A172 (cell line): ENCODE results near the gene HLA-DMA. TPM values are rescaled to one million over a fixed set of nuclear protein-coding genes. Genes with fewer than 3 reads are reported as not detected.
"Not testable (repeated sequence)": the region's sequence is repeated elsewhere in the genome, so short reads cannot be mapped to it uniquely, and the experiment has no call there.

Source experiments
- DNase-seq: peaks from one replicate; pipeline ENCODE4 v3.0.0-alpha.2; 2015; ENCODE audit warnings: low spot score
- total RNA-seq: library from RNA; depleted of rRNA; stranded (reverse); fragments of >200 nt; shearing (Covaris generic); gene quantifications from 2 replicates; pipeline ENCODE4 v1.2.3, GENCODE V29; 2014

The HLA-DMA gene
- total RNA-seq, 1 experiment from 2014 or later = 0.78 TPM

DNA sequence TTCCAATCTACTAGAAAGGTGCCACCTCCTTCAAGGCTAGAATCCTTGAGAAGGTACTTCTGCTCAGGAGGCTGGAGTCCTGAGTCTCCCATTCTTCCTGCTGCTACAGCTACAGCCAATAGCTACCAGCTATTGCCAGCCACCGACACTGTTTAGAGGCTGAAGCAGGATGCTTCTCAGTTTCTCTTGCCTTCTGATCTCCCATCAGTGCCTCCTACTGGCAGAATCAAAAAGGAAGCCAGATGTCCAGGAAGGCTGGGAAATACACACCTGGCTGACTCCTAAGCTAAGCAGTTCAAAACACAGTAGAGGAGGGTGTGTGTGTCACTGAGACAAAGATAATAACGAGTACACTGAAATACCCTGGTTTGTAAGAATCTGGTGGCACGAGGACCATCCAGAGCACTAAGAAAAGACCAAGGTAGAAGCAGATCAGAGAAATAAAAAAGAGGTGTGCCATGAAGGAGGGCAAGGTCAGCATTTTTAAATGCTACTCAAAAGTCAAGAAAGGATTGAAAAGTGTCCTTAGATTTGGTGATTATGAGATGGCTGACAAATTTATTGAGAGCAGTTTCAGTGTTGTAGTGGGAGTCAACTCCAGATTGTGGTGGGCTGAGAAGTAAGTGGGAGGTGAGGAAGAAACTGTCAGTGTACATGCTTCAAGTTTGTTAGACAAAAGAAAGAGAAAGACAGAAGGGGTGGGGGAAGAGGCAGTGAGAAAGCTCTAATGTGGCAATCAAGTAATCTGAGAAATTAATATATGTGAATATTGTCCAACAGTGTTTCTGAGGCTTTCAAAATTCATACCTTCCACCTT is 2.3 kb upstream of the HLA-DMA start:
- no peak for DNase-seq

DNA sequence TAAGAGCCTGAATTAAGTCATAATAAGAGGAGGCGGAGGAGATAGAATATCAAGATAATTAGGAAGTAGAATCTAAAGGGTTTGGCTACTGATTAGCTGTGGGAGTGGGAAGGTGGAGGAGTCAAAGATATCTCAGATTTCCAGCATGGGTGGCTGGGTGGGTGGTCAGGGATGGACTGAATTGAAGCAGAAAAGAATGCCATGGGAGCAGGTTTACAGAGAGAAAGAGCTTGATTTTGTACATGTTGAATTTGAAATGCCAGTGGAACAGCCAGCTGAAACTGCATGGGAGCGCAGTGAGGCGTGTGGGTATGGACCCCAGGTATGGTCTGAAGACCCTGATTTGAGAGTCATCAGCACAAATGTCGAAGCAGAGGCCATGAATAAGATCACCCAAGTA is 1.4 kb upstream of the HLA-DMA start:
- no peak for DNase-seq

DNA sequence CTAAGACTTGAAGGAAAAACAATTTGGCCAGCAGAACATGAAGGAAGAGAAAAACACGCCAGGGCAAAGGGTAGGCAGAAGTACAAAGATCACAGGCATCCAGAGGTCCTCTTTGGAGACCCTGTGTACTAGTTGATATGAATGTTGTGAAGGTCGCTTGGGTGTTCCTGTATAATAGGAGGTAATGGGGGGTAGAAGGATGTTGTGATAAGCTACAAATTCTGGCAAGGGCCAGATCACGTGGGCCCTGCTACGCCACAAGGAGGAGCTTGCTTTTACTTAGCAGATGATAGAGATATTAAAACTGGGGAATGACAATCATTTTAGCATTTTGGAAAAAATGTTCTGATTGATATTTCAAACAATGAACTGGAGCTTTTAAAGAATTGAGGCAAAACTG is 878 bp upstream of the HLA-DMA start:
- no peak for DNase-seq

DNA sequence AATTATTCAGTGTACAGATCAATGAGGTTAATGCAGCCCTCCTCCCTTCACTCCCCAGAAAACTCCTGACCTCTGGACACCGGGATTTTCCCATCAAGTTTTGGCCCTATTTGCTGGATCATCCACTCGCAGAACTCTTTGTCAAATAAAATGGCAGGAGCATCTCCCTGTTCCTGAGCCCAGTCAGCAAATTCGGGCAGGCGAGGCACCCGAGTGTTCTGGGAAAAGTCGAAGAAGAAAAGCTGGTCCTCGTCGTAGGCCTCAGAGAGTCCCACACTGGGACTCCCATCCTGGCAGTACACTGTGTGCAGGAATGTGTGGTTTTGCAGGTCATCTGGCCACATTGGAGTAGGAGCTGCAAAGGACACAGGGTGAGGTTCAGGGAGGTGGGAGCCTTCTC is 2.4 kb downstream of the HLA-DMA start:
- no peak for DNase-seq

DNA sequence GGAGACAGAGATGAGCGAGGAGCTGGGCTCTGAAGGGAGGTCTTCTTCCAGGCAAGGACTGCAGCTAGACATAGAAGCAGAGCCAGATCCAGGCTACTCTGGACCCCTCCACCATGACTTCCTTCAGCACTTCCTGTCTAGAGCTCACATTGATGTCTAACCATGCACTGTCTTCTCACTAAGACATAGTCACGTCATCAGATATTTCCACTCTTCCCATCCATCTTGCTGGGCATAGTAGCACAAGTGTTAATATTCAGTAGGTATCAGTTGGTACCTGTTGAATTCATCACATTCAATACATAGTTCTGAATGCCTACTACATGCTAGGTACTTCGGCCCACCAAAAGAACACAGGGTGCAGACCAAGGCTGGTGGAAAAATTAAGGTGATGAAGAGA is 2.9 kb downstream of the HLA-DMA start:
- no peak for DNase-seq

DNA sequence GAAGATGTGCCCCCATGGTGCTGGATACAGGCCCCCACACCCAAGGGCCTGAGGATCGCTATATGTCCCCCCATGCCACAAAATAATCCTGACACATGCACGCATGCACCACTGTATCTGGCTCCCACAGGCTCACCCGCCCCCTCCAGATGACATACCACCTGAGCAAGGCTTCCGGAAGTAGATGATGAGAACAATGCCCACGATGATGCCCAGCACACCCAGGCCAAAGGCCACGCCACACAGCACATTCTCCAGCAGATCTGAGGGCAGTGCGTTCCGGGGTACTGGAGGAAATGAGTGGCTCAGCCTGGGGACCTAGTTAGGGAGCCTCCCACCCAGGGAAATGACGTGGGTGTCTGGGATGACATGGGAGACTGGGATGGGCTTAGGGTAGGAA is 3.8 kb downstream of the HLA-DMA start:
- no peak for DNase-seq

DNA sequence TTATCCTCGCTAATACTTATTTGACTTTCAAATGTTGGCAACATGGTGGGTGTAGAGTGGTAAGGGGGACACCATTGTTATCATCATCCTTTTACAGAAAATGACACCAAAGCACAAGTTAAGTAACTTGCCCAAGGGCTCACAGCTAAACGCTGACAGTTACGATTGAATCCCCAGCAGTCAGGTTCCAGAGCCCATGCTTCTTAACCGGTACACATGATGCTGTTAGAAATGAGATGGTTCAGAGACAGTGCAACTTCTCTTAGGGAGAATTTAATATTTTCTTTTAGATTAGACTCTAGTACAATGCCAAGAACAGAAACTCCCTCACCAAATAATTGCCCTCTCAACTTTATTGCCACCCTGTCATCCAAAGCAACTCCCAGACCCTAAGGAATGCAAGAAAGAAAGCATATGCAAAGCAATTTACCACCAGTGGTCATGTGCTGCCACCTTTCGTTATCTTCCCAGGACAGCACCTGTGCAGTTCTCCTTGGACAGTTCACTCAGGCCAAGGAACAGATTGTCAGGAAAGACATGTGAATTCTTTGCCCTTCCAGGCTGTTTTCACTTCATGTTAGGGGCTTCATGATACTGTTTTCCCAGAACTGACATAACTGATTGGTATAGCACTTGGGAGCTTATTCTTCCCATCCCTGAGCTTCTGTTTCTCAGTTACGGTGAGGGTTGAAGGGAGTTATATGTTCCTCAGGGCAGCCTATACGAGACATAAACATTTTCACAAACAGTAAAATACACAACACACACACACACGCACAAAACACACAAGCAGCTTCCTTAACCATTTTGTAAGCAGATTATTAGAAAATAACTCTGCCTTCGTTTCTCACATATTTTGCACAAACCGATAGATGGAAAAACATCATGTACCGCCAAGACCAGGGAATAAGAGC is 5.1 kb downstream of the HLA-DMA start:
- peak; percentile 33 for DNase-seq

DNA sequence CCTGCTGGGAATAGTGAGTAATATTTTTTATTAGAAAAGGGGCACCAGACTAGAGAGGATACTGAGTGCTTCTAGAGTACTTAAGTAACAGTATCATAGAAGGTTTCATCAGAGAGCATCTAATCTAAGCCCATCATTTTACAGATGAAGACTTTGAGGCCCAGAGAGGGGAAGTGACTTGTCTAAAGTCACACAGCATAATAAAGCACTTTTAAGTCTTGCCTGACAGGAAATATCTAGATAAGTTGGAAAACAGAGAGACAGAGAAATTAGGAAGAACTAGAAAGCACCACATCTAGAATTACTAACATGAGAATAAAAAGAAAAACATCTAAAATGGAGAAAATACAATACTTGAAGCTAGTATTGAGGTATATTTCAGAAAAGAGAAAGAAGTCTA is 6.0 kb downstream of the HLA-DMA start:
- no peak for DNase-seq

DNA sequence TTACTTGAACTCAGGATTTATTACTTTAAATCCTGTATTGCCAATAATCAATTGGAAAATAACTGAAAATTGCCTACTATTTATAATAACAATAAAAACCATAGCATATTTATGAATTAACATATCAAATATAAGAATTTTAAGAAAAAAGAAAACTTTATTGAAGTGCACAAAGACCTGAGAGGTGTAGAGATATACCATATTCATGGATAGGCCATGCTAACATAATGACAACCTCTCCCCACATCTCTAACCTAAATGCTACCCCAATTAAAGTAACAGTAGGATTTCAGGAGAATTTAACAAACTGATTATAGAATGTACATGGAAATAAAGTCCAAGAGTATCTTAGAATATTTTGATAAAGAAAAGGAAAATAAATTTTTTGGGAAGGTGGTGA is 6.9 kb downstream of the HLA-DMA start:
- no peak for DNase-seq

DNA sequence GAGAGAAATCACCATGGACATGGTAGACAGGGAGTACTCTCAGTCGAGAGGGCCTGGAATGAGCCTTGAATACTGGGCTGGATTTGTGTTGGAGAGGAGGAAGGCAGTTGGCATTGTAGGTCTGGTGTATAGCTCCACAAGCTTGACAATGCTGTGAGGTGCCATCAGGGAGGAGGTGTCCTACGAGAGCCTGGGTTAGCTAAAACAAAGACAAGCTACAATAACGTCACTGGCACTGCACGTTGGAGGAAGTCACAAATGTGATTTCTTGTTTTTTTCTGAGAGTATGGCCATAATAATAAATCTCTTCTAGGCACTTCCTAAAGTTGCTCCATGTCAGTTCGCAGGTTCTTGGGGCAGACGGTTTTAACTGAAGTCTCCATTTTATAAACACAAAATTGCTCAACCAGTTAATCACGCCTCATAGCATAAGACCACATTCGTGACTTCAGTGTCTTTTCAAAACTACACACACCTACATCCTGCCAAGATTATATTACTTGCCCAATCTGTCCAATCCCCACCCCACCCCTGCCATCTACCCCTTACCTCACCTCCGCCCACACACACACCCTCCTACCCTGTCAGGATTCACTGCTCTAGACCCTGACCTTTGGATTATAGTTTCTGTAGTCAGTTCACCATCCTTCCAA is 7.7 kb downstream of the HLA-DMA start:
- no peak for DNase-seq

DNA sequence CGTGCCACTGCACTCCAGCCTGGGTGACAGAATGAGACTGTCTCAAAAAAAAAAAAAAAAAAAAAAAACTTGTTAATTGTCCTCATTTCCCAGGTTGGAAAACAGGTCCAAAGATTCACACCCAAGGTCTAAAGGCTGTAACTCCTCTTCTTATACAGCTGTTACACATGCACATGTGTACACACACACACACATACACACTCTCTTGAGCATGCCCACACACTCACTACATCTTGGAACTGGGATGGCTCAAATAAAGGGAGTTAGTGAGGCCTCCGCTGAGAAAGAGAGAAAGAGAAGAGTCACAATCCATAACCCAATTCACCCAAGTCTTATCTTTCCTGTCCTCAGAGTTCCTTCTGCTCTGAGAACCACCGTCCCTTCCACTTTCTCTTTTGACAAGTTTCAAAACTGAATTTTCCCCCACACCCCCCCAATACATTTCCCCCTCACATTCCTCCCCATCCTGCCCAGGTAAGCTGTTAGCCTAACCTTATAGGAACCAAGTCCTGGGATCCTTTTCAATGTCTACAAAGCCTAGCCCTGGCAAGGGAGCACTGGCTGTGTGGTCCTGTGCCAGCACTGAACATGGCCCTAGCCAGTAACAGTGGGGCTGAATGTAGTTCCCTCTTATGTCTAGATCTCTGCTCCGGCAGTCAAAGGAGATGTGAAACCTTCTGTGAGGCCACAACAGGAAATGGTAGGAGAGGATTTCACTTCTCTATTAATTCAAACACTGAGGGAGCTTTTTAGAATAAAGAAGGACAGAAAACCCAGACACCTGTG is 8.8 kb downstream of the HLA-DMA start:
- DNase-seq = no peak

DNA sequence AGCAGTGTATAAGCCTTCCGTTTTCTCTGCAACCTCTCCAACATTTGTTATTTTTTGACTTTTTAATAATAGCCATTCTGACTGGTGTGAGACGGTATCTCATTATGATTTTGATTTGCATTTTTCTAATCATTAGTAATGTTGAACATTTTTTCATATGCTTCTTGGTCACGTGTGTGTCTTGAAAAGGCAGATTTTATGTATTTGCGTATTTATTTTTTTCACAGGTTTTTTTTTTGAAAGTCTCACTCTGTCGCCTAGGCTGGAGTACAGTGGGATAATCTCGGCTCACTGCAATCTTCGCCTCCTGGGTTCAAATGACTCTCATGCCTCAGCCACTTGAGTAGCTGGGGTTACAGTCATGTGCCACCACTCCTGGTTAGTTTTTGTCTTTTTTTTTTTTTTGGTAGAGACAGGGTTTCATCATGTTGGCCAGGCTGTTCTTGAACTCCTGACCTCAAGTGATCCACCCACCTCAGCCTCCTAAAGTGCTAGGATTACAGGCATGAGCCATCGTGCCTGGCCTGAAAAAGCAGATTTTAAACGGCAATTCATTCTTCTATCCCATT is 10.3 kb downstream of the HLA-DMA start:
- DNase-seq = not testable (repeated sequence)

DNA sequence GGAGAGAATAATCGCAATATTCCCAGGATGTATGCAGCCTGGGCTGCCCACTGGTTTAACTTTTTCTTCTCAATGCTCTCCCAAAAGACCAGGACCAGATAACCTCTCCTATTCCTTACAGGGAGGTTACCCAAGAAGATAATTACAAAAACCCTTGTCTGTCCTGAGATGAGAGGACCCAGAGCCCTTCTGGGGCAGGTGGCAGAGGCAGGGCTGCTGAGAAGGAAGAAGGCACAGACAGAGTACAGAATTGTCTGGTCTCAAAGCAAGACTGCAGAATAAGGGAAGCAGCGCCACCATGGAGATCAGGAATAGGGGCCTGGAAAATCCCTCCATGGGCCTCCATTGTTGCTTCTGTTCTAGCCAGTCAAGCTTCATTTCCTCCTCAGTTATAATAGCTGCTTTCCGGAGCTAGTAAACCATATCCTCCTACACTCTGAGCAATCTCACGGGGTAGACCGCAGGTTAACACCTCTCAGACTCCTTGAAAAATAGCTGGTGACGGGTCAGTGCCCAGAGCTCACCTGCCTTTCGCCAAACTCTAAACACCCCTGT is 11.6 kb downstream of the HLA-DMA start:
- DNase-seq = no peak

DNA sequence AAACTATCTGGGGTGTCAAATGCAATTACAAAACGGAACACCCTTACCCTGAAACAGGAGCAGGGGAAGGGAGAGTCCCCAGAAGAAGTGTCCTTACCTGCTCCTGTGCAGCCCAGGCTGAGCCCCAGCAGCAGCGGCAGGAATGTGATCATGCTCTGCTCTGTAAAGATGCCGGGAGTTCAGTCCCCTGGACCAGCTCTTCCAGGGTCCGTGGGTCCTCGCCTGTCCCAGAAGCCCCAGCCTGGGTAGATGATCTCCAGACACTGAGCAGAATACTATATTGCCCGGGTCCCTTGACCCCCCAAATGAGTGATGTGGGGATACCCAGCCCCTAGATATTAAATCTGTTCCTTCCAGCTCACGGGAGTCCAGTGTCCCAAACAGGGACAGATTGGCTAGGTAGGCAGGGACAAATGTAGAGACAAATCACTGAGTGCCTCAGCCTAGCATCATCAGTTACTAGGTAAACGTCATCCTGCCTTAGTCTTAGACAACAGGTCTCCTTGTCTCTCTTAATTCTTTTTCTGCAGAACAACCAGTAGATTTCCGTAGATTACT is 12.2 kb downstream of the HLA-DMA start, which contains the start of gene HLA-DMB:
TSS of gene HLA-DMB (minus strand) at position 373 of the 558 bp plus-strand sequence. CDS start at position 152, 221 bp downstream.
- peak; percentile 79 for DNase-seq

DNA sequence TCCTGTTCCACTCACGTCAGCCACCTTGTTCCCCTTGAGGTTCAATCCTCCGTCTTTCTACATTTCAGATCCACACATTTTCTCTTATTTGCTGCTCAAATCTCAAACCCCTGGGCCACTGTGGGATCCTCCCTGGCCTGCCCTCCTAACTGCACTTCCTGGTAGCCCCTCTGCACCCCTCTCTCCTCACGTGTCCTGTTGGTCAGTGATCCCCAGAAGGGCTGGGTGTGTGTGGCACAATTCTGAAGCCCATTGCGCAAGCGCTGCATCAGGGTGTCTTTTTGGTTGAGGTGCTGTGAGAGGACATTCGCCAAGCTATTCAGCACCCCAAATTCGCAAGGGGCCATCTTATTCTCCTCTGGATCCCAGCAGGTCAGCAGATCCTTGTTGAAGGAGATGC is 14.4 kb downstream of the HLA-DMA start:
- DNase-seq = no peak

DNA sequence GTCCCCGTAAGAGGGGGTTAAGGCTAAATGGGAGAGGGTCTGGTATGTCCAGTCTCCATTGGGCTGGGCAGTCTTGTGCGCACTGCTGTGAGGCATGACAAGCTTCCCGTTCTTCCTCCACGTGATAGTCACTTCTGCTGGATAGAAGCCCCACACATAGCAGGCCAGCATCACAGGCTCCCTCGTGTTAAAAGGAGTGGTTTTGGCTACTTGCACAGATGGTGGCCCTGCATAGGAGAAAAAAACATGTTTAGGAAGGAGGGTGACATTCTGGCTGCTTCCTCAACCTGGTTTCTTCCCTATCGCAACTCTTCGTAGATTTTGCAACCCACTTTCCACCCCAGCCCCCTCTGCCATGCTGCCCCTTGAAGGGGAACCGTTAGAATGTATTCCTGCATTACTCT is 15.7 kb downstream of the HLA-DMA start:
- no peak for DNase-seq

DNA sequence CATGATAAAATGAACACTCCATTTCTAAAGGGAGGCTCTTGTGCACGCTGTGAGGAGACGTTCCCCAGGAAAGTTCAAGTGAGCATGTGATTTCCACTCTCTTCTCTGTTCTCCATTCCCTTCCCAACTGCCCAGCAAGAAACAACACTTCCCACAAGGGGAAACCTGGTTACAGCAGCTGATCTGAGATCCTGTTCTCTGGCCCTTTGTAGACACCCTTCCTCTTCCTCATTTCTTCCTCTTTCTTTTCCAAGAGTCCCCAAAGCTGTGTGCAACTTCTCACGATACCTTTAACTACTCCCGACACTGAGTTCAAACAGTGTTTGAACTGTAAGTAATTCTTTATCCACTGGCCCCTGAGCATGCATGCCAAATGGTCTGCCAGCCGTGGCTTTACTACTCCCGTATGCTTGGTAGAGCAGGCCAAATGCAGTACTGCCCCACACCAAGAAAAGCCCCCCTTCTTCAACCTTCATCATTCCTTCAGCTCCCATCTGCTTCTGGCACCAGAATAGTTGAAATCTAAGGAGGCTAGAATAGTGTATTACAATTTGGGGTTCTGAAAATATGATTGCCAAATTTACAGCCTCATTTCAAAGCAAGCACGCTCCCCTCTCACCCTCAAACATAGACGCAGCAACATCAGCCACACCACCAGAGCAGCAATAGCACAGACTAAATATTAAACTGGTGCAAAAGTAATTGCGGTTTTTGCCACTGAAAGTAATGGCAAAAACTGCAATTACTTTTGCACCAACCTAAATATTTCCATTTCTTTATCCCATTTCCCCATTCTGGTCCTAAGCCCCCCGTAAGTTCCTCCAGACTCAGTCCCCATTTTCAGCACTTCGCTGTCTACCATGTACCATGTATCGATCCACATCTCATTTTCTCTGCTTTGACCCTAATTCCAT is 16.4 kb downstream of the HLA-DMA start:
- DNase-seq = no peak

DNA sequence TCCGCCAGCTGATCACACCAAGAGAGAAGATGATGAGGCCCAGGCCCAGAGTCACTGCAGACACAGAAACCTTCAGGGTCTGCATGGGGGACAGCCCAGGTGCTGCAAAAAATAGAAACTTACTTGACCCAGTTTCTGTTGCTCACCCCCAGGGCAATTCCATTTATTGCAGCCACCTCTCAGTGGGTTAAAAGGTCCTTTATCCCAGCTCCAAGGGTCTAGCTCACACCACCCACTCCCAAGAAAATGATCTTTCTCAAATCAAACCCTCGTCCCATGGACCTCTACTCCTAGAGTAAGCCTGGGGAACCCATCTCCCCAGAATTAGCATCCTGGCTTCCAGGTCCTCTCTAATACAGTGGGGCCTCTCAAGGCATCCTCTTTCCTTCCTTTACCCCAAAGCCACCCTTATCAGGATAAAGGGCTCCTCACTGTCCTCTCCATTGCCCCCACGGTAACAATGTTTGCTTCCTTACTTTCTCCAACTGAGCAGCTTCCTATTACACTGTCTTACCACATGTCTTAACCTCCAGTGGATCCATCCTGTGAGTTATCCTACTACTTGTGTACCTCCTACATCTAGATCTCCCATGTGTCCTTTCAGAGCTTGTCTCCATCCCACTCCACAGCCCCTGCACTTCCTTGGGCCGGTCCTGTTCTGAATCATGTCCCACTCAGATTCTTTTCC is 17.2 kb downstream of the HLA-DMA start:
- no peak for DNase-seq

DNA sequence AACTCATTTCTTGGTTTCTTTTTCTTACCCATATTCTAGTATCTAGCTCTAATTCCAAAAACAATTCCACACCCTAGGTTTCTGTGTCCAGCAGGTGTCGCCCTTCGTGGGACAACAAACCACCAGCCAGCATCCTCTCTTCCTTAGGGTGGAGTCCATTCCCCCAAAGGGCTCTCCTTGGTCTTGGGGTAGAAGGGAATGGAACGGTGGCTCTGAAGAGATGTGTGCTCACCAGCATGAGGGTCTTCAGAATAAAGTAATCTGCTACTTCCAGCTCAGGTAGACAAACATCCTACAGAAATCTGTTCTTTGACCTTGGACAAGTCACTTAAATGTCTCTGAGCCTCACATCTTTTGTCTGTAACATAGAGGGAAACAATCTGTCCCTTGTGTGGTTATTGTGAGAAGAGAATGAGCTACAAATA is 19.2 kb downstream of the HLA-DMA start:
- DNase-seq = peak; percentile 45
